HepG2 (cell line): Measurements from ENCODE around the gene KCNJ1.

ENCODE experiments used
- ARNT ChIP-seq: fragments of 450-650 bp; IDR thresholded peaks from 2 replicates; pipeline ENCODE4 v1.6.1; 2017
- ATF1 ChIP-seq: IDR thresholded peaks from 2 replicates; pipeline ENCODE4 v1.6.1; 2016; ENCODE audit warnings: mild to moderate bottlenecking, control low read depth
- ETV5 ChIP-seq: IDR thresholded peaks from 2 replicates; pipeline ENCODE4 v1.6.1; 2018; ENCODE audit warnings: missing biosample characterization, missing genetic modification reagents, inconsistent platforms, borderline replicate concordance
- EZH2 ChIP-seq: conservative IDR thresholded peaks from 2 replicates; pipeline ENCODE4 v1.6.1; 2012; ENCODE audit warnings: mild to moderate bottlenecking, low read depth, low read length, moderate library complexity
- NR2F1 ChIP-seq, 2 experiments: fragments of 450-650 bp in 1 of 2; formaldehyde crosslinking in 1 of 2; IDR thresholded peaks; 2 replicates each; pipeline versions ENCODE4 v1.5.0 to v1.6.1; 2016 to 2020; ENCODE audit warnings: mild to moderate bottlenecking in 1 of 2, missing compliant biosample characterization in 1 of 2, missing genetic modification reagents in 1 of 2, moderate library complexity in 1 of 2
- PCBP1 ChIP-seq: fragments of 200-400 bp; formaldehyde crosslinking; IDR thresholded peaks from 2 replicates; pipeline ENCODE4 v1.6.1; 2017; ENCODE audit warnings: mild to moderate bottlenecking, low read depth, low read length, borderline replicate concordance
- POLR2A ChIP-seq, 2 experiments: IDR thresholded peaks; 2 replicates each; pipeline ENCODE4 v1.6.1; 2011; ENCODE audit warnings: low read depth in 2 of 2, low read length in 2 of 2, mild to moderate bottlenecking in 1 of 2, moderate library complexity in 1 of 2; ENCODE audit not compliant: insufficient read depth in 1 of 2
- SMC3 ChIP-seq: IDR thresholded peaks from 2 replicates; pipeline ENCODE4 v1.6.1; 2011; ENCODE audit warnings: low read length, improper control_type of control experiment
- ZNF629 ChIP-seq: sonication (generic); formaldehyde crosslinking; conservative IDR thresholded peaks from 2 replicates; pipeline ENCODE4 v1.5.0; 2020; ENCODE audit warnings: missing genetic modification reagents
- TF ChIP-seq, protein P1 (sequence below): sonication (generic); formaldehyde crosslinking; IDR thresholded peaks from 2 replicates; pipeline ENCODE4 v1.5.0; 2020; ENCODE audit warnings: mild to moderate bottlenecking, missing genetic modification reagents, moderate library complexity
- TF ChIP-seq, protein P2 (sequence below): sonication (generic); formaldehyde crosslinking; IDR thresholded peaks from 2 replicates; pipeline ENCODE4 v1.5.0; 2020; ENCODE audit warnings: missing genetic modification reagents

DNA sequence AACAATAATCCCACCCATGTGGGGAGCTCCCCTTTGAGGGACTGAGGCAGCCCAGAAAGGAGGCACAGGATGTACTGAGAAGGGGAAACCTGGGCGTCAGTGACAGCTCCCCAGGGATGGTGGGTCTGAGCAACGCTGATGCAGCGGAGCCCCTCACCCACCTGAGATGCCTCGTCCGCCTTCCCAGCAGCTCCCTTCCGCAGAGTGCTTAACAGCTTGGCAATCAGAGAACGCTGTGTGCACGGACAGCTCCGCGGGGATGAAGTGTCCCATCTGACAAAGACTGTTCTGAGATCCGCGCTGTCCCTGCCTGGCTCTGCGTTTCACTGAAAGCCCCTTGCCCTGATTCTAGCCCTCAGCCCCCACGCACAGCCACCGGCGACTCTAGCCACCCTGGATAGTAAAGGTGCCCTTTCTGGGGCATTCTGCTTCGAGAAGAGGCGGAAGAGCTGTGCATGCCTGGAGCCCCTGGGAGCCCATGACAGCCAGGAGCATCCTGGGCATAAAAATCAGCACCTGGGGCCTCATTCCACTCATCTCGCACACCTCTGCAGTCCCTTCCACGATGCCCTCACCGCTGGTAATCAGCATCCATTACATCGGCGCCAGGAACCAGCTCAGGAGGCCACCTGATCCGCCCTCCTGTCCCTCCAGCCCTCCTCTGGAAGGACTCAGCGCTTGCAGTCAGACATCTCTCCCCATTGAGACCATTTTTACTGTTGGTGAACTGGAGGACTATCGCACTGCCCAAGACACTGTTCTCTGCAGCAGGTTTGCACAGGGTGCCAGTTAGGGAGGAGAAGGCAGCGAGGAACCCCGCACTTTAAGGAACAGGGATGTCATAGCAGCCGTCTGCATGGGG is 34.8 kb upstream of the KCNJ1 start:
- no peak for TF ChIP-seq ARNT
- no peak for TF ChIP-seq NR2F1 (CRISPR knock-in tag; IDR thresholded peaks at IDR 0.05)
- TF ChIP-seq SMC3, result no peak
- no peak for TF ChIP-seq POLR2A (IDR thresholded peaks at IDR 0.05; ENCODE audit: insufficient read depth in 1 of 2, low read depth in 2 of 2, low read length in 2 of 2)
- TF ChIP-seq, protein P1, sequence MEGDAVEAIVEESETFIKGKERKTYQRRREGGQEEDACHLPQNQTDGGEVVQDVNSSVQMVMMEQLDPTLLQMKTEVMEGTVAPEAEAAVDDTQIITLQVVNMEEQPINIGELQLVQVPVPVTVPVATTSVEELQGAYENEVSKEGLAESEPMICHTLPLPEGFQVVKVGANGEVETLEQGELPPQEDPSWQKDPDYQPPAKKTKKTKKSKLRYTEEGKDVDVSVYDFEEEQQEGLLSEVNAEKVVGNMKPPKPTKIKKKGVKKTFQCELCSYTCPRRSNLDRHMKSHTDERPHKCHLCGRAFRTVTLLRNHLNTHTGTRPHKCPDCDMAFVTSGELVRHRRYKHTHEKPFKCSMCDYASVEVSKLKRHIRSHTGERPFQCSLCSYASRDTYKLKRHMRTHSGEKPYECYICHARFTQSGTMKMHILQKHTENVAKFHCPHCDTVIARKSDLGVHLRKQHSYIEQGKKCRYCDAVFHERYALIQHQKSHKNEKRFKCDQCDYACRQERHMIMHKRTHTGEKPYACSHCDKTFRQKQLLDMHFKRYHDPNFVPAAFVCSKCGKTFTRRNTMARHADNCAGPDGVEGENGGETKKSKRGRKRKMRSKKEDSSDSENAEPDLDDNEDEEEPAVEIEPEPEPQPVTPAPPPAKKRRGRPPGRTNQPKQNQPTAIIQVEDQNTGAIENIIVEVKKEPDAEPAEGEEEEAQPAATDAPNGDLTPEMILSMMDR (CRISPR knock-in tag), result no peak
- TF ChIP-seq ETV5, result no peak
- TF ChIP-seq ZNF629 (CRISPR knock-in tag), result no peak
- TF ChIP-seq PCBP1, result no peak
- TF ChIP-seq EZH2, result no peak
- TF ChIP-seq, protein P2, sequence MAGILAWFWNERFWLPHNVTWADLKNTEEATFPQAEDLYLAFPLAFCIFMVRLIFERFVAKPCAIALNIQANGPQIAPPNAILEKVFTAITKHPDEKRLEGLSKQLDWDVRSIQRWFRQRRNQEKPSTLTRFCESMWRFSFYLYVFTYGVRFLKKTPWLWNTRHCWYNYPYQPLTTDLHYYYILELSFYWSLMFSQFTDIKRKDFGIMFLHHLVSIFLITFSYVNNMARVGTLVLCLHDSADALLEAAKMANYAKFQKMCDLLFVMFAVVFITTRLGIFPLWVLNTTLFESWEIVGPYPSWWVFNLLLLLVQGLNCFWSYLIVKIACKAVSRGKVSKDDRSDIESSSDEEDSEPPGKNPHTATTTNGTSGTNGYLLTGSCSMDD (CRISPR knock-in tag), result no peak
- no peak for TF ChIP-seq ATF1
